OCI-LY1 (cell line): Measurements from ENCODE around the gene MCTP1.

Source experiments
- EZH2 ChIP-seq: fragments of 200-600 bp; sonication (generic), shearing (Covaris generic); IDR thresholded peaks from 2 replicates; pipeline ENCODE4 v1.8.0; 2017; ENCODE audit warnings: borderline replicate concordance, mixed run types, mild to moderate bottlenecking, antibody characterized with exemption, low read length, moderate library complexity, mixed read lengths
- TF ChIP-seq, protein P1 (sequence below): fragments of 200-600 bp; sonication (generic), shearing (Covaris generic); IDR thresholded peaks from 2 replicates; pipeline ENCODE4 v1.5.1; 2017; ENCODE audit warnings: mild to moderate bottlenecking, antibody characterized with exemption, low read length, moderate library complexity, mixed read lengths

DNA sequence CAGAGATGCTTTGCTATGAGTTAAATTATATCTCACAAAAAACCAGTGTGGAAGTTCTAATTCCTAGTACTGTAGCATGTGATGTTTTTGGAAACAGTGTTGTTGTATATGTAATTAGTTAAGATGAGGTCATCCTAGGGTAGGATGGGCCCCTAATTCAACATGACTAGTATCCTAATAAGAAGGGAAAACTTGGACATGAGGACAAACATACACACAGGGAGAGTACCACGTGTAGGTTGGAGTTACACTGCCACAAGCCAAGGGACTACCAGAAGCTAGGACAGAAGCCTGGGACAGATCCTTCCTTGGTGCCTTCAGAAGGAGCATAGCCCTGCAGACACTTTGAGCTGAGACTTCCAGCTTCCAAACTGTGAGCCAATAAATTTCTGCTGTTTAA is 234.2 kb downstream of the MCTP1 start:
- TF ChIP-seq, protein P1, sequence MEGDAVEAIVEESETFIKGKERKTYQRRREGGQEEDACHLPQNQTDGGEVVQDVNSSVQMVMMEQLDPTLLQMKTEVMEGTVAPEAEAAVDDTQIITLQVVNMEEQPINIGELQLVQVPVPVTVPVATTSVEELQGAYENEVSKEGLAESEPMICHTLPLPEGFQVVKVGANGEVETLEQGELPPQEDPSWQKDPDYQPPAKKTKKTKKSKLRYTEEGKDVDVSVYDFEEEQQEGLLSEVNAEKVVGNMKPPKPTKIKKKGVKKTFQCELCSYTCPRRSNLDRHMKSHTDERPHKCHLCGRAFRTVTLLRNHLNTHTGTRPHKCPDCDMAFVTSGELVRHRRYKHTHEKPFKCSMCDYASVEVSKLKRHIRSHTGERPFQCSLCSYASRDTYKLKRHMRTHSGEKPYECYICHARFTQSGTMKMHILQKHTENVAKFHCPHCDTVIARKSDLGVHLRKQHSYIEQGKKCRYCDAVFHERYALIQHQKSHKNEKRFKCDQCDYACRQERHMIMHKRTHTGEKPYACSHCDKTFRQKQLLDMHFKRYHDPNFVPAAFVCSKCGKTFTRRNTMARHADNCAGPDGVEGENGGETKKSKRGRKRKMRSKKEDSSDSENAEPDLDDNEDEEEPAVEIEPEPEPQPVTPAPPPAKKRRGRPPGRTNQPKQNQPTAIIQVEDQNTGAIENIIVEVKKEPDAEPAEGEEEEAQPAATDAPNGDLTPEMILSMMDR, result no peak
- TF ChIP-seq EZH2, result no peak
